SK-N-SH treated with all-trans-retinoic acid at 6 μM for 48 hours (cell line): ENCODE measurements around the gene SSX2IP.

Experiments used
- ARNTL ChIP-seq: fragments of 450-650 bp; formaldehyde crosslinking; IDR thresholded peaks from 2 replicates; pipeline ENCODE4 v1.5.0; 2020; ENCODE audit warnings: low read depth, mild to moderate bottlenecking, moderate library complexity, borderline replicate concordance
- BACH2 ChIP-seq: fragments of 250-450 bp; sonication (Bioruptor Pico); IDR thresholded peaks from 2 replicates; pipeline ENCODE4 v1.9.0; 2021; ENCODE audit warnings: mild to moderate bottlenecking, borderline replicate concordance
- ISL1 ChIP-seq: fragments of 250-450 bp; sonication (Bioruptor Pico); IDR thresholded peaks from 2 replicates; pipeline ENCODE4 v2.1.2; 2022; ENCODE audit warnings: mild to moderate bottlenecking, moderate library complexity
- OSR1 ChIP-seq: fragments of 250-450 bp; sonication (Bioruptor Pico); IDR thresholded peaks from 2 replicates; pipeline ENCODE4 v1.8.0; 2022; ENCODE audit warnings: moderate library complexity, mild to moderate bottlenecking, inconsistent platforms
- RARB ChIP-seq: fragments of 250-450 bp; sonication (Bioruptor Pico); IDR thresholded peaks from 2 replicates; pipeline ENCODE4 v1.8.0; 2021; ENCODE audit warnings: mild to moderate bottlenecking, moderate library complexity
- ZC3H10 ChIP-seq: fragments of 250-450 bp; sonication (Bioruptor Pico); IDR thresholded peaks from 2 replicates; pipeline ENCODE4 v1.5.1; 2021; ENCODE audit warnings: mild to moderate bottlenecking, moderate library complexity
- ZNF565 ChIP-seq: fragments of 450-650 bp; formaldehyde crosslinking; conservative IDR thresholded peaks from 2 replicates; pipeline ENCODE4 v1.5.0; 2020; ENCODE audit warnings: low read depth, mild to moderate bottlenecking, moderate library complexity
- ZNF70 ChIP-seq: fragments of 450-650 bp; formaldehyde crosslinking; IDR thresholded peaks from 2 replicates; pipeline ENCODE4 v1.5.0; 2020; ENCODE audit warnings: mild to moderate bottlenecking, moderate library complexity

DNA sequence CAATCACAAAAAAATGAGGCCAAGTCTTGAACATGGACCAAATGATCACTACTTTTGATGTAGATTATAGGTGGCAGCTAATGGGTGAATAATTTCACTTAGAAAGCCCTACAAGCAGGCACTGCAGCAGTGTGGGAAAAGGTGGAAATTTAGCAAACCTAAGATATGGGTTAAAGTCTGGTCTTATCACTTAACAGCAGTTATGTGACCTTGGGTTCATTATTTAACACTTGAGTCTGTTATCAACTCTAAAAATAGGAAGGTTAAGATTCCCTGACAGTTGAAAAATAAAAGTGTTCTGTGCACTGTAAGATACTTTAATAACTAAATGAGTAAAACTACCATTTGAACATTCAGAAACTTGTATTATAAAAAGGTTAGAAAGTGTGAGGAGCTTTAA, 47.5 kb downstream of the SSX2IP start:
- TF ChIP-seq RARB (CRISPR knock-in tag) (no peak), BACH2 (CRISPR knock-in tag) (no peak), OSR1 (CRISPR knock-in tag) (no peak), ISL1 (no peak), ARNTL (CRISPR knock-in tag) (no peak), ZNF70 (CRISPR knock-in tag) (no peak), ZNF565 (no peak), ZC3H10 (CRISPR knock-in tag) (no peak)
